Smooth muscle cell of the brain vasculature (primary cell): Measurements from ENCODE around the gene ABCG1.

Source experiments
- DNase-seq: peaks from one replicate; pipeline ENCODE4 v3.0.0-alpha.2; 2012; ENCODE audit warnings: low read depth, low spot score

ABCG1 gene

DNA sequence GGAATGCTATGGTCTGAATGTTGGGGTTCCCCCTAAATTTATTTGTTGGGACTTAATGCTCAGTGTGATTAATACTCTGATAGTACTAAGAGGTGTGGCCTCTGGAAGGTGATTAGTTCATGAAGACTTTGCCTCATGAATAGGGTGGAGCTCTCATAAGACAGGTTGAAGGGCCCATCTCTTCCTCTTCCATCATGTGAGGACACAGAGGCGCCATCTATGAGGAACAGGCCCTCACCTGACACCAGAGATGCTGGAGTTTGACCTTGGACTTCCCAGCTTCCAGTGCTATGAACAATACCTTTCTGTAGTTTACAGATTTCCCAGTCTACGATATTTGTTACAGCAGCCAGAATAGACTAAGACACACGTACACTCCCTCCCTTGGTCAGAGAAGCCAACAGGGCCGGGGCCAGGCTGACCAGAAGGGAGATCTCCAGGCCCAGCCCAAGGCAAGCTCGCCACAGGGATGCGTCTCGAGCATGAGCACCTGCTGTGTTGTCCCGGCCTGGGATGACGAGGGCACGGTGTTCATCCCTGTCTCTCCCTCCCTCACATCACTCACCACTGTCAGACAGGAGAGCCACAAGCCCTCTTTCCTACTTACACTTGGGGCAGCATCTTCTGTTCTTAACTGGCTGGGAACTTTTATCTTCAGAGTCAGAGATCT is 4.7 kb upstream of the ABCG1 start:
- no peak for DNase-seq

DNA sequence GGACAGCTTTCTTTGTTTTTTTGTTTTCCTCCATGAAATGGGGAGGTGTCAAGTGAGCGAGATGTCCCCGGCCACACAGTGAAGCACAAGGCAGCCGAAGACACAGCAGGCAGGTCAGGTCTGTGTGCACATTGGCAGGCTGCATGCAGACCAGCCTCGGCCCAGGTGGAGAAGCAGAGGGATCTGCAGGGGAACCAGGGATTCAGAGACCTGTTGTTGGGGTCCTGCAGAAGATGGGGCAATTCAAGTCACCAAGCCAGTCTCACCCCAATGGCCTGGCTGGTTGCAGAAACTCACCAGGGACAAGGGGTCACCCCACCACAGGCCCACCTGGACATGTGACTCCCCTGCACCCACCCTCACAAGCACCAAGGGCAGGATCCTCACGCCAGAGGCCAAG is 4.0 kb upstream of the ABCG1 start:
- no peak for DNase-seq

DNA sequence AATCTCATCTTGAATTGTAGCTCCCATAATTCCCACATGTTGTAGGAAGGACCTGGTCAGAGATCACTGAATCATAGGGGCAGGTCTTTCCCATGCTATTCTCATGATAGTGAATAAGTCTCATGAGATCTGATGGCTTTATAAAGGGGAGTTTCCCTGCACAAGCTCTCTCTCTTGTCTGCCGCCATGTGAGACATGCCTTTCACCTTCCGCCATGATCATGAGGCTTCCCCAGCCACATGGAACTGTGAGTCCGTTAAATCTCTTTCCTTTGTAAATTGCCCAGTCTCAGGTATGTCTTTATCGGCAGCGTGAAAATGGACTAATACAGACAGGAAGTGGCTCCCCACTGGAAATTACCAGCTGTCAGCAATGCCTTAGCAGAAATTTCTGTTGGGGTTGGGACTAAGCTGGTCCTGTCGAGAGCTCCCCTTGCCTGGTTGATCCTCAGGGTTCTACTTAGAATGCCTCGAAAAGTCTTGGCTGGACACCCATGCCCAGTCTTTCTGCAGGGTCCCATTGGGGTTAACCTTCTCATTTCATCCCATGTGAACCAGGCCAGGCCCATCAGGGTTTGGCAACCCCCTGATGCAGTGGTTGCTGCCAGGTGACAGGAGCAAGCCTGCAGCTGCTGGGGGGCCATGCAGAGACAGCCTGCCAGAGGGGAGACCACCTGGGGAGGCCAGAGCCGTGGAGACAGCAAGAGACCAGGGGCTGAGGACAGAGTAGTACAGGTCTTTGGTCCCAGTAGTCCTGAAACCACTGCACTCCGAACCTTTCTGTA is 2.8 kb upstream of the ABCG1 start:
- DNase-seq, result no peak

DNA sequence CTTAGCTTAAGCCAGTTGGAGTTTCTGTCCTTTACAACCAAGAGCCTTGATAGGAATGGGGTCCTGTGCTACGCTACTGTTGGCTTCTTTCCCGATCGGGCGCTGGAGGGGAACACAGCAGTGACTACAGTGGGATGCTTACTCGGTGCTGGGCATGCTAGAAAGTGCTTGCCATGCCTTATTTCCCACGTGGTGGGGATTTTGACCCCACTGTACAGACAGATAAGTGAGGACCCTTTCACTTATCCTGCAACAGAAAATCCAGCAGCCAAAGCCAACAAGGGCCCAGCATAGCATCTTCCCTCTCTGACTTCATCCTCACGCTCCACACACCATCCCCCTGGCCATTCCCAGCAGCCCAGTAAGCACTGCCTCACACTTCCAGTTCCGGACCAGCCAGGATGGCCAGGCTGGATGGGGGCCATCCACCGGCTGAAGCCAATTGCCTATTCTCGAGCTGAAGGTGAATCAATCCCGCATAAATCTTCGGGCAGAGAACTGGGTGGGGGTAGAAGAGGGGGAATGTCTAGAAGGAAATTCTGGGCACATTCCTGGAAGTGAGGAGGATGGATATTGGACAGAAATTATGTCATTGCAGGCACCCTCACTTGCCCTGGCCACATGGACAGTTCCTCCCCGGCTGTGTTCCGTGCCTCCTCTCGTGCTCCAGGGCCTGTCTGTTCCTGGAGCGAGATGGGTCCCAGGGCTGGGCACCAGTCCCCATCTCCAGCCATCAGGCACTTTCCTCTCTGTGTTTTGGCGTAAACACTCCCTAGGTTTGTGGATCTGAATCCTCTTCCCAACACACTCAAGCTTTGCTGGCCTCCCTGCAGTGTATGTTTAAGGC is 2.0 kb upstream of the ABCG1 start:
- no peak for DNase-seq

DNA sequence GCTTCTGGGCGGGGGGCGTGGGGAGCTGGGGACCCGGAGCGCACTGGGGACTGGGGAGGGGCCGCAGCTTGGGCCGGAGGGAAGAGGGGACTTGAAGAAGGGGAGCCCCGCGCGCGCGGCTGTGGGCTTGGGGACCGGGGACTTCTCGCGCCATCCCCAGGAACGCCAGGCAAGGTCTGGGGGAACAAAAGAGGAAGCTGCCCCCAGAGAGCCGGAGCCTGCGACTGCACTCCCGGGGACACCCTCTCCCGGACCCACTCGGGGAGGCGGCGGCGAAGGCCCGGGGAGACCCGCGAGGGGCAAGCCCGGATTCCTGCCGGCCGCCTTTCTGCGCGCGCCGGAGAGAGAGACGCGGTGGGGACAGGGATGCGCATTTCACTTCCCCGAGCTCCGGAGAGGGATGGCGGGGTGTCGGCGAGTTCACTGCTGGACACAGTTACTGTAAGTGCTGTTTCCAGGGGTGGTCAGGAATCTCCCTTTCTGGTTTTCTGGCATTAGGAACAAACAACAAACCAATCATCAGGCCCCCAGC is 732 bp downstream of the ABCG1 start:
- no peak for DNase-seq

DNA sequence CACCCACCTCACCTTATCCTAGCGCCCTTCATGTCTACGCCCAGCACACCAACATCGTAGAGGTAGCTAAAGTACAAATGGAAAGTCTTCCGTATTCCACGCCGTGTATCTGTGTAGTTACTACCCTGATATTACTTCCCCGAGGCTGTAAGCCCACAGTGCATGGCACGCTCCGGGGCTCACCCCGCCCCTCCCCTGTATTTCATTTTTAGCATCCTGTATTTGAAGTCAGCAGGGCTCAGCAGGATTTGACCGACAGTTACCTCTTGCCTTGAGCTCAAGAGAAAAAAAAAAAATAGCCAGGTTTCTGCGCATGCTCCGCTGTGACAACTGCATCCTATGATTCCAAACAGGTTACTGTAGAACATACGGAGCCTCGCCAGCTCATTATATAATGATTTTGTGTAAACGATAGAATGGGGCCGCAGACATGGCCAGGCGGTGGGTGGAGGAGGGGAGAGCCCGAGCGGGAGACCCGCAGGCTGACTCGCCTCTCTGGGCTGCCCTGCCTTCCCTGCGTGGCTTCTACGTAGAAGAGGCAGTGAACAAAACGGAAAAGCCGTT is 1.3 kb downstream of the ABCG1 start:
- DNase-seq, result peak; percentile 51

DNA sequence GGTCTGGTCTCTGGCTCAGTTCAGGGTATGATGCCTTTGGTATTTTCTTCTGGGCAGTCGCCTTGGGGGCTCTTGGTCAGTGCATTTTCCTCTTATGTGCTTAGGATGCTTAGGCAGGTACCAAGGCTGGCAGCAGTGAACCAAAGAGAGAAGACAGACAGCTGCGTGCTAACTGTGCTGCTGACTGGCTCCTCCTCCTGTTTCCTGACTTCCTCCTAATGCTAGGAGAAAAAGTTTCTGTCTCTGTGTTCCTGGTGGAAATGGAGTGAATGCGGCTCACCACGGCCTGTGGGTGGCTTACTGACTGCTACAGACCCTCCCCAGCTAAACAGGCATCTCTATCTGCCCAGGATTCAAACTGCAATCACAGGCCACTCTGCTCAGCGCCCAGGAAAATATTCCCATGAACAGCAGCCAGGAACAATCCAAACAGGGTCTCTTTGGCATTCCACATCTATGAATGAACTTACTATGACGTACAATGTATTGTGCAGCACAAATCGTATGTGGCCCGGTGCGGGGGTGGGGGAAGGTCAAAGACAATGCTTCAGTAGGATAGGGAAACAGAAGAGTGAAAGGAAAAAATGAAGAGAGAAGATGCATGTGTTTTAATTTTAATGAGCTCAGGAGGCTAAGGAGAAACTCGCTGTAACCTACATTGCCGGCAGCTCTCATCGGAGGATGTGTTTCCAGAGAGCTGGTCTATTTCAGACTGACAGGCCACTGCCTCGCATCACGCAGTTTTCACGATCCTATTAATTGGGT is 2.8 kb downstream of the ABCG1 start:
- no peak for DNase-seq

DNA sequence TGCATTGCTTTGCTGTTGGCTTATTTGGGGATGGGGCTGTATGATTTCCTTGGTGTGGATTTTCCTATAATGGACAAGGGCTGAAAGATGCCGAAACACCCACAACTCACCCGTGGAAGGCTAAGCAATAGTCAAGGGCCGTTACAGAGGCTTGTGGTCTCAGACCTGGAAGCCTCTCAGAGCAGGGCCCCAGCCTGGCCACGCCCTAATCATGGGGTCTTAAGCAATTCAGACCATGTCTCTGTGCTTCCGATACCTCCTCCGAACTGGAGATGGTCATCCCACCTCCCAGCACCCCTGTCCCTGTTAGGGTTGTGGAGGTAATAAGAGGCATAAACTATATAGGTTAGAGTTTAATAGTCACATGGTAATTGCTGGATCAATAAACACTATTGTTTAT is 3.4 kb downstream of the ABCG1 start:
- DNase-seq, result no peak

DNA sequence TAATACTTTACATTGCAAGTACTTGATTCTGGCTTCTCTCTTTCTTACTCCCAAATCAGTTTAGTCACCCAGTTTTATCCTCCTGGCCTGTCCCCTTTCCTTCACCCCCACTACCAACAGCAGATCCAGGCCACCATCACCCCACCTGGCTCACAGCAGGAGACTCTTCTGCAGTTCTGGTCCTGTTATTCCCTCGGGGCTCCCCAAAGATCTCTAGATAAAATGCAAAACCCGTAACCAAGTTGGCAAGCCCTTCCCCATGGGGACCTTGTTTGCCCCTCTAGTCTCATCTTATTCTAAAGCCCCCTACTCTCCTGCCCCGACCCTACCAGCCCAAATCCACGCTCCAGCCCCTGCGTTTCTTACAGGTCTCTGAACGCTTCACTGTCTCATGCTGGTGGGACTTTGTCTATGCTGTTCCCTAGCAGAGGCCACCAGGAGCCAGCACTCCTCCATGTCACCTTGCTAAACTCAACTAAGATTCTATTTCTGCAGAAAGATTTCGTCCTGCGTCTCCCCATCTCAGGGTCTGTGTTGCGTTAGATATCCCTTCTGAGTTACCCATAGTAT is 4.0 kb downstream of the ABCG1 start:
- no peak for DNase-seq

DNA sequence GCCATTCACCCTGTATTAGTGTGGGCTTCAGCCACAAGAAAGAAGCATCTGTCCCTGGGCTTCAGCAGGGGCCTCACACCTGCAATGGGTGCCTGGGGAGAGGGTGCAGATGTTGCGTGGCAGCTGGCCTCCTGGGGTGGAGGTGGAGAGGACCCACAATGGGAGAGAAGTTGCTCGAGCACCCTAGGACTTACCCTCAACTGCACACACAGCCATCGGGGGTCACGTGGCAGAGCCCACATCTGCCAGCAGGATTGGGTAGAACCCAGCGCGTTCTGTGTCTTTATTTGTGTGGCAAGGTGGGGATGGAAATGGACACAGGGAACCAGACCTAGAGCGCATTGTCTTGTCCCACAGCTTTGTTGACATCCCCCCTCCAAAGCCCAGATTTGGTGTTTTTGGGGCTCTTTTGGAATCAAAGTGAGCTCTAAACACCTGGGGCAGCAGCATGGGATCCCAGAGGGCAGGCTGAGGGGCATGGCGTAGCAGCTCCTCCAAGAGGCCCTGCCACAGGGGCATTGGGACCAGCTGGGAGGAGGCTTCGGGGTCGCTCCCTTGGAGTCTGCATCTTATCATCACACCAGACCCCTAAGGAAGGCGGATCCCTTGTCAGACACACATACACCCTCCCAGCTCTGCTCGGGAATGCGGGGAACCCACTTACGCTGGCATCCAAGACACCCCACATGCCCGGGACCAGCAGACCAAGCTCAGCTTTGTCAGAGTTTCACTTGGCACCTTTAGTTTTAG is 5.1 kb downstream of the ABCG1 start:
- no peak for DNase-seq

DNA sequence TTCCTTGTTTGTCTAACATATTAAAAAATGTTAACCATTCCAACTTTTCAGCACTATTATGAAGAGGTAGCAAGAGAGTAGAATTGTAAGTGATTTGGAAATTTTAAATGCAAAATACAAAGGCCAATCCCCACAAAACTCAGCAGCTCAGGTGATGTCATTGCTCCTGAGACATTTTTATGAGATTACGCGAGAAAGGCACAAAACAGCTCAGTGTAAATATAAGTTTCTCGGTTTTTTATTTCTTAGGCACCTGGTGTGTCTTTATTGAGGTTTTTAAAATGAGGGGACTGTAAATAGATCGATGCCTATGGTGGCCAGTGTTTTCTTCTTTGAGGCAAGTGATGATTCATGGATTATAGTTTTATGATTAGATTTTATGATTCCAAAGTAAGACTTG is 6.1 kb downstream of the ABCG1 start:
- no peak for DNase-seq

DNA sequence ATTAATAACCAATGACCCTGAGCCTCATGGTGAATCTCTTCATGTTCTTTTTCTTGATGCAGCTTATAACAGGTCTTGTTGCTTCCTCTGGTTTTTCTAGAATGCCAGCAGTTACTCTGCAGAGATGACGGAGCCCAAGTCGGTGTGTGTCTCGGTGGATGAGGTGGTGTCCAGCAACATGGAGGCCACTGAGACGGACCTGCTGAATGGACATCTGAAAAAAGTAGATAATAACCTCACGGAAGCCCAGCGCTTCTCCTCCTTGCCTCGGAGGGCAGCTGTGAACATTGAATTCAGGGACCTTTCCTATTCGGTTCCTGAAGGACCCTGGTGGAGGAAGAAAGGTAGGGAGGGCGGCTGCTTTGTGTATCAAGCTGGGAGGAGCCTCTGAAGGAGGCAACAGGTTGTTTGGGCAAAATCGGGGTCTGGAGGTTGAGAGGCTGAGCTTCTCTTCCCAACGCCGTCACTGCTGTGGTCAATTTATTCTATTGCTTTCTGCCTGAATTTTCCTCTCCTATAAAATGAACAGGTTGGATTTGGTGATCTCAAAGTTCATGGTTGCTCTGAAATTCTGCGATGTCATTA is 6.7 kb downstream of the ABCG1 start:
- no peak for DNase-seq

DNA sequence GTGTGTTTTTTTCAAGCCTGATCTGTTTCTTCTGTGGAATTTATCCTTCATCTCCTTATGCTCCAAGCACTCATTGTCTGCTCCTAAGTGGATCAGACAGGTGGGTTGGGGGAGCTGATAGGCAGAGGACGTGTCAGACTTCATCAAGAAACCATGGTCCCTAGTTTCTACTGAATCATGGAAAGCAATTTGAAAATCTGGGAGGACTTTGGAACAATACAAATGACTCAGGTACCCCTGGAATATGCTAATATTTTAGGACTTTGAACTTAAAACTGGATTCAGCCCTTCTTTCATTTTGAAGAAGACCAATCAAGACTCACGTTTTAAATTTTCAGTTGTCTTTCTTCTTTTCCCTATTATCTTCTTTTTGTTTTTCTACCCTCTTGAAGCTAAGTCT is 7.7 kb downstream of the ABCG1 start:
- no peak for DNase-seq

DNA sequence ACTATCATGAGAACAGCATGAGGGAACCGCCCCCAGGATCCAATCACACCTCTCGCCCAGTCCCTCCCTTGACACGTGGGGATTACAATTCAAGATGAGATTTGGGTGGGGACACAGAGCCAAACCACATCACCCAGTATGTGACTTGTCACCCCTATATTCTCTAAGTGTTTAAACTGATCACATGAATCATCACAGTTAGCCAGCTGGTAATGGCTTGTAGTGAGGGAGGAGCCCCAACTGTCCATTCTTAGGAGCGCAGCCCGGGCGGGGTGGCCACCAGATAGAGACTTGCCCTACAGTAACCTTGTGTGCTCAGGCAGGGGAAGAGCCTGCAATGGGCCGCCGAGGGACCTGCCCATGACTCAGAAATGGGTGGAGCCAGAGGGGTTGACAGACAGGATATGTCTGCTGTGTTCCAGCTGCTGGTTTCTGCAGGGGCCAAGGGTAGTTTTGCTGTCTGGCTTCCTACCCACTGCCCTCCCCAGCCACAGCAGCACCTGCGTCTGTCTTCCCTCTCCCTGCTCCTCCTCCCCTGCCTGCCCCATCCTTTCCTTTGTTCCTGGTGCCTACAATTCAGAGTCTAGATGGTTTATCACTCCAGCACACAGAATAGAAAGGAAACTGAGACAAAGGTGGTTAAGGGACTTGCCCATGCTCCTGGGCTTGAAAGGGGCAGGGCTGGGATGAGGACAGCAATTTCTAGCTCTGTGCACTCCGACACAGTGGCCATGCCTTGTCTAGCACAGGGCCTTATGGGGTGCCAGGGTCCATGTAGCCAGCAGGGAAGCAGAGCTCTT is 9.2 kb downstream of the ABCG1 start:
- peak; percentile 60 for DNase-seq

DNA sequence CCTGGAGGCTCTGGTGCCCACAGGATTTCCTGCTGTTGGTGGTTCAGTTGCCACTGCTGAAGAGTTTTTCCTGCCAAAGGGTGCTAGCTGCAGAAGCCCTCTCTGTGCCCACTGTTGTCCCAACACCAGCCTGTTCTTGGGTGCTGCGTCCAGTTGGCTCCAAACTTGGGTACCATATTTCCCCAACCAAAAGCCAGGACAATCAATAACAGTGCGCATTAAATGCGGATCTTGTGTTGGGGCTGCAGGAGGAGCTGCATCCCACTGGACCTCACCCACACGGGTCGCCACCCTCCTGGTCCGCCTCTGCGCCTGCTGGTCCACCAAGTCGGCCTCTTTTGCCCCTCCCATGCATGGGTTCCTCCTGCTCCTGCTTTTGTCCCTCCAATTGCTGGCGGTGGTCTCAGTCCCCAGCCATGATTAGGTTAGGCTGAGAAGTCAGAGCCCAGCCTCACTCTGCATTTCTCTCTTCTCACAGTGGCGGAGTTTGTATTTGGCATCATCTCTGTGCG is 9.8 kb downstream of the ABCG1 start:
- no peak for DNase-seq

DNA sequence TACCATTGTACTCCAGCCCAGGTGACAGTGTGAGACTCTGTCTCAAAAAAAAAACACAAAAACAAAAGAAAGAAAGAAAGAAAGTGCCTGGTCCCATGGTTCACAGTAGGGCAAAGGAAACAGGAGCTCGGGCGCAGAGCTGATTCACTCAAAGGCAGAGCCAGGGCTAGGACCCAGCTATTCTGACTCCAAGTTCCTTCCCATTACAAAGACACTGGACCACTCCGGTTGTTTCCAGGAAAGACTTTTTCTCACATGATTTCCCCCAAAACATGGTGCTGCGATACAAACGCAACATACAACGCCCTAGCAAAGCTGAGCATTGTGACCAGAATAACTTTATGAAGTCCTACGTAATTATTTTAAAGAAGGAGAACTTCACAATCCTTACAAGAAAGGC is 10.7 kb downstream of the ABCG1 start:
- DNase-seq, result no peak

DNA sequence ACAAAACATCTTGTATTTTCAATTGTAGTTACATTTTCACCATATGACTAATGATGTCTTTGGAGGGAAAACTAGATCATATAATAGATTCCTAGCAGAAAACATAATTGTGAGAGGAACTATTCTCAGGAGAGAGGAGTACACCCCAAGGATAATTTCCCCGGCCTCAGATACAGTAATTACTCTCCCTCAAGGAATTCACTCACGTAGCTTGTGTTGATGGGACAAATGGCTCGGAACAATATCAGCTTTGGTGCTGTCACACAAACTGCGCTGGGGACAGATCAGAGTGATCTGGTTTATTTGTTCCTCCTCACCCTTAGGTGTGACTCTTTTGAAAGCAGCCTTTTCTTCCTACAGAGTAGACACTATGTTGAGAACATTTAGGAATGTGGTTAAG is 11.2 kb downstream of the ABCG1 start:
- DNase-seq, result no peak

DNA sequence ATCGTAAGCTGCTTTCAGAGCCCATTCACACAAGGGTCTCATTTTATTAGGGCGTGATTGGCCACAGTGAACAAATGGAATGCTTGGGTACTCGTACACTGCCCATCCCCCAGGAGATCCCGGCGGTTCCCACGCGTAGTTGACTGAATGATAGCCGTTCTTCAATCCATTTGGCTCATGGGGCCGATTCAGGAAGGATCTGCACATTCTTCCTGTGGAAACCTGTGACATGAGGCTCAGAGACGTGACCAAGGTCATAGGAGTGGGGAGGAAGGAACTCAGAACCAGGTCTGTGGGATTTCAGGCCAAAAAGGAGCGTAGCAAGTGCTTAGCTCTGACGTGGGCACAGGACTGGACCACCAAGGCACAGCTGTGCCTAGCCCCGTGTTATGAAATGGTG is 11.7 kb downstream of the ABCG1 start:
- no peak for DNase-seq

DNA sequence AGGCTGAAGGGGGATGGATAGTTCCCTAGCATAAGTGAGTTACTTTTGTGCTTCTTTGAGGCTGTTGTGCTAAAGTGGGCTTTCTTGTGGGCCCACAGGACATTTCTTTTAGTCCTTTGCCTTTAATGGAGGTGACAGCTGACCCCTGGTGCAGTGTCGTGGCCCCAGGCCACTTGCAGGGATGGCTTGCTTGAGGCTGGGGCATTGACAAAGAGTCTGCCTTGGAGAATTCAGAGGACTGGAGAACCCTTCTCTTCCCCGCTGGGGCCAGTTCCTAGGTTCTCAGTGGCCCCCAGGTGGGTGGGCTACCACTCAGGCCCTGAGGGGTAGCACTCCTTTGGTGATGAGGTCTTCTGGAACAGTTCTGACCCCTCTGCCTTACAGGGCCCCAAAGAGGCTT is 12.8 kb downstream of the ABCG1 start:
- DNase-seq, result no peak
